ENCODE data around the gene CCL23.
"Not testable (repeated sequence)": the region's sequence is repeated elsewhere in the genome, so short reads cannot be mapped to it uniquely, and the experiment has no call there.

CCL23 gene, protein sequence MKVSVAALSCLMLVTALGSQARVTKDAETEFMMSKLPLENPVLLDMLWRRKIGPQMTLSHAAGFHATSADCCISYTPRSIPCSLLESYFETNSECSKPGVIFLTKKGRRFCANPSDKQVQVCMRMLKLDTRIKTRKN

GRCh38 chr17:36017799-36018198 lies at the start of gene CCL23:
CCL23 (minus strand) TSS chr17:36017972; CDS start chr17:36017897, 75 bp downstream.
- DNase-seq, result no peak

GRCh38 chr17:36066365-36066985 lies 48.7 kb upstream of the CCL23 start:
- no peak for DNase-seq

DNA sequence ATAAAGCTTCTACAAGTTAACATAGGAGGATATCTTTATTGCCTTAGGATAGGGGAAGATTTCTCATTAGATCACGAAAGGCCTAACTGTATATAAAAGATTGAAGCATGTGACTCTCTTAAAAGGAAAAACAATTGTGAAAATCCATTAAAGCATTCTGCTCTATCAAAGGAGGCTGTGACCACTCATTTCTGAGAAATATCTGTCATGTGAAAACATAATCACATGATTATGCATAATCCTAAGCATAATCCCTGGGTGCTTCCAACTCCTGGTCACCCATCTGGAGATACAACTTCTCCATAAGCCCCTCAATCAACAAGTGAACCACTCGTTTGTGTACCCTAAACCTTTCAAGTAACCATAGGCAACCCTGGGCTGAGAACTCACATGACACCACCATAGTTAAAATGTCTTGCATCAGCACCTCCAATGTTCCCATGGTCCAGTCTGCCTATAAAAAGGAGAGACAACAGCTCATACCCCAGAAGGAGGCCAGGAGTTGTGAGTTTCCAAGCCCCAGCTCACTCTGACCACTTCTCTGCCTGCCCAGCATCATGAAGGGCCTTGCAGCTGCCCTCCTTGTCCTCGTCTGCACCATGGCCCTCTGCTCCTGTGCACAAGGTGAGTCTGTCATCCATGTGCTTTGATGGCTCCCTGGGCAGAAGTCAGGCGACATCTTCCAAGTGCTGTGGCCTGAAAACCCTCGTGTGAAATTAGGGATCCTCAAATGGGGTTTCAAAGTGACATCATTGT lies 46.2 kb upstream of the CCL23 start, which contains the start of gene CCL18:
Gene CCL18, plus strand, starts transcription at position 487 of the 756 bp plus-strand sequence. Its CDS starts 71 bp downstream, at position 558.
- no peak for DNase-seq

DNA sequence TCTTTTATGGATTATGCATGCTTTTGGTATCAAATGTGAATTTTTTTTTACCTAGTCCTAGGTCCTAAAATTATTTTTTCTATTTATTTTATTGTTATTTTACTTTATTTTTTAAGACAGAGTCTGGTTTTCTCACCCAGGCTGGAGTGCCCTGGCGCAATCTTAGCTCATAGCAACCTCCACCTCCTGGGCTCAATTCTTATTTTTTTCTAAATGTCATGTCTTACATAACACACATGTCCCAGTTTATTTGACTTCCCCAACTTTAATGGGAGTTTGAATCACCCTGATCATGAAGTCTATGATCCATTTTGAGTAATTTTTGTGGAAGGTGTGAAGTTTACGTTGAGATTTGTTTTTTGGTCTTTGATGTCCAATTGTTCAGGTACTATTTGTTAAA lies 43.0 kb upstream of the CCL23 start:
- no peak for DNase-seq

- DNase-seq, result no peak
Measured at GRCh38 chr17:36059406-36059805, 41.6 kb upstream of the CCL23 start.

DNA sequence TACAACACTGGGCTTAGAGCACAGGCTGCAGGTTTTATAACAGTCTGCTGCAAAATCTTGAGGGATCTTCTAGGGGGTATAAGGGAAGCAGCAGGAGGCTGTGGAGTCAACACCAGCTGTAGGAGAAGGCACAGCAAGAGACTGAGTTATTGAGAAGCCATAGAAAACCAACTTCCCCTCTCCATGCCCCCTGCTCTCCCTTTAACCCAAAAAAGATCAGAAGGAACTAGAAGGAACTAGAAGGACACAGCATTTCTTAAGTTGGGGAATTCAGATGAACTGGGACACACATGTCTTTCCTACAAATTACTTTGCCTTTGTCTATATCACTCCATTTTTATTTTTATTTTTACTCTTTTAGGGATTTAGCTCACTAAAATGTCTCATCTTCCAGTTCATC lies 40.1 kb upstream of the CCL23 start:
- no peak for DNase-seq

DNA sequence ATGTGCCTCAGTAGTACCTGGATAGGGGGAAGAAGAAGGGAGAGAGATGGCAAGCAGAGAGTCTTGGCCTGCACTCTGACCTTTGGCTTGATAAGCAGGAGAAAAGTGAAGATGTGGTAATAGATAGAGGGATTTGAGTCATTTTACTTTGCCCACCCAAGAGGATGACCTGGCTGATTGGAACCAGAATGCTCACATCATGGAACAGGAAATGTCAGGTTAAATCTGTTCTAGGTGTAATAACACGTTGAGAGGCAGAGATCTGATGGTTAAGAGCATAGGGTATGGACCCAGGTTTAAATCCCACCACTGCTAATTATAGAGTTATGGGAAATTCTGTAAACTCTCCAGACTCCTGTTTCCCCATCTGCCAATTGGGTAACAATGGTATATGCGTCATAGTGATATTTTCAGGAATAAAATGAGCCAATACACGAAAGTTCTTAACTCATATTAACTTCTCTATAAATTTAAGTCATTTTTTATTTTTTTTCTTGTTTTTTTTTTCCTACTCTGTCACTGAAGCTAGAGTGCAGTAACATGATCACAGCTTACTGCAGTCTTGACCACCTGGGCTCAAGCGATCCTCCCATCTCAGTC lies 38.2 kb upstream of the CCL23 start:
- no peak for DNase-seq

DNA sequence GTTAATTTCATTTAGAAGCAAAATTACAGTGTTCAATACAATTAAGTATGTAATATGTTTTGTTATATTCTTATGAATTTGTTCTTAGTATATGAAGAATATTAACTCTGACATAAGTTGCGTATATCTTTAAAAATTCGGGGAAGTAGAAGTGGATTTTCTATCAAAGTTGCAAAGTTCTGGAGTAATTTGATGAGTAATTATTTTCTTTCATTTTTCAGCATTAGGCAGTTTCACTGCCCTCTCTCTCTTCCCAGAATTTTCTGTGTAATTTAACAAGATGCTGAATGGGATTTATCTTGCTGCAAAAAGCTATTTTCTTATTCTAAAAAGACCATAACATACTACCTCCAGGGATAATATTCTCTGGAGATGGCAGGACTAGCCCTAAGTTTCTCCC lies 37.4 kb upstream of the CCL23 start:
- DNase-seq, result no peak

DNA sequence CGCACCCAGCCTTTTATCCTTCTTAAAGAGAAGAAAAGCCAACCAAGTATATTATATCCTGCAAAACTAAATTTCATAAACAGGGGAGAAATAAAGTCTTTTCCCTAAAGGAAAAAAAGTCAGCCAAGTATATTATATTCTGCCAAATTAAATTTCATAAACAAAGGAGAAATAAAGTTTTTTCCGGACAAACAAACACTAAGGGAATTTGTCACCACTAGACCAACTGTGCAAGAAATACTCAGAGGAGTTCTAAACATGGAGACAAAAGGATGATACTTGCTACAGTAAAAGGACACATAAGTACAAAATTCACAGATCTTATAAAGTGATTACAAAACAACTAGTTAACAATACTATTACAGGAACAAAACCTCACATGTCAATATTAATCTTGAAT lies 31.9 kb upstream of the CCL23 start:
- no peak for DNase-seq

- DNase-seq, result no peak
Measured at GRCh38 chr17:36048066-36048465, 30.3 kb upstream of the CCL23 start.

DNA sequence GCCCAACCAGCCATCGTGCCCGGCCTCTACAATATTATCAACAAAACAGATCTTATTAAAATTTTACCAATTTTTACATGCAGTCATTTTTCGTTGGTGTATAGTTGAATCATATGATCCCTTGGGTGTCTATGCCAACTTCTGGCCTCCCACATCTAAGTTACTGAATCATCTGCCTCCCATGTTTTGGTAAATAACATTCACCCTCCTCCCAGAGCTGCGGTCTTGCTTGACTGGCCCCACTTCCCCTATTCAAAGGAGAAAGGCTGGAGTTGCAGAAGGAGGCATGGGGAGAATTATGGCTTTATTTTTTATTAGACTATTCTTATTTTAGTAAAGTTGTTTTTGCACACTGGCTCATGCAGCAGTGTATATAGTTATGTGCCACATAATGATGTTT lies 18.5 kb upstream of the CCL23 start:
- no peak for DNase-seq

GRCh38 chr17:36034127-36034526 lies 16.4 kb upstream of the CCL23 start:
- no peak for DNase-seq

DNA sequence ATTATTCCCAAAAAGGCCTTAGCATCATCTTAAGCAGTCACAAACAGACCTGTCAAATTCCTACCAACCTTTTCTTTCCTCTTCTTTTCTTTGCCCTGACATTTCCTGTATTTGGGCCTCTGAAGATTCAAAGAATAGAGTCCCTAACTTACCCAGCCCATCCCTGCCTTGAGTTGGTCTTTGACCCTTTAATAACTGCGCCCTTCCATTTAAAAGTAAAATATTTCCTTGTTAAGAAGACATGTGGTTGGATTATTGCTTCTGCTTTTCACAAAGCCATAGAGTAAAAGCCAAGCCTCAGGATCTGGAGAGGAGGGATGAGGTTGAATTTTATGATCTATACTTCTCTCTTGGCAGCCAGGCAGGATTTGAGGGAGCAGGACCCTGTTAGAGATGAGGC lies 13.2 kb upstream of the CCL23 start:
- DNase-seq, result no peak

DNA sequence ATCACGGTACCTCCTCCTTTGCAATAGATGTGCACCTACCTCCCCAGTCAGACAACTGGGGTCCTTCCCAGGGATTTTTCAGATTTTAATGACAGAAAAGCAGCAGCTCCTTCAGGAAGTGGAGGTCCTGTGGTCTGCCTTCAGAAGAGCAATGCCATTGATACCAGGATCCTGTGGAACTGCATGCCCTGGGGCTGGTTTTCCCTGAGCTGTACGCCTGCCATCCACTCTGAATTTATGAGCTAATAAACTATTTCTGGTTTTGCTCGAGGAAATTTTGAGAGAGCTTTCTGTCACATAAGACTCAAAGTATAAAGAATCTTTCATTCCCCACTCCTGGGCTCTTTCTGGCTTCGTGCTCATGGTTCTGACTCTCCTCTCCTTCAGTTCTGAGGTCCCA lies 10.0 kb upstream of the CCL23 start:
- DNase-seq, result no peak

DNA sequence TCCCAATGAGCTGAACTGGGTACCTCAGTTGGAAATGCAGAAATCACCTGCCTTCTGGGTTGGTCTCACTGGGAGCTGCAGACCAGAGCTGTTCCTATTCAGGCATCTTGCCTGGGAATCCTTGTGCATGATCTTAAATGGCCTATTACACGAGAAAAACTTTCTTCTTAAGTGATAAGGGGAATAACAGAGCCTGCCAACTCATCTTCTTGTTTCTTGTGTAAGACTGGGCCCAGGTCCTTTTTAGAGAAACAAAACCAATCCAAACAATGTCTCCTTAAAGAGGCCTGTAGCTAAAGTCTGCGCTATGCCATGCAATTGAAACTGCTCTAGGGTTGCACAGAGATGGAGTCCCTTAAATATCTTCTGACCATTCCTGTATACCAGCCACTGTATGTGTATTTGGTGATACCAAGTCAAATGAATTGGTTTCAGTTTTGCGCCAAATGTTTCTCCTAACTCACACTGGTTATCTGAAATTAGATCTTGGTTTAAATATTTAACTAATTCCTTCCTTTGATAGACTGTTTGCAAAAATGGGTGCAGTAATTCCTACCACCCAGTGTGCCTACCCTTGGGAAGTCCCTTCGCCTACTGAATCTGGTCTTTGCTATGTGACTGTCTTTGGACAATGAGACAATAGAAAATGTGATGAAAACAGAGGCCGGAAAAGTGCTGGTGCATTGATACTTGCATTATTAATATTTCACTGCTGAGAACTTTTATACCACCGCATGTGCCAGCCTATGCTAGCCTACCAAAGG lies 6.5 kb upstream of the CCL23 start:
- DNase-seq, result no peak

DNA sequence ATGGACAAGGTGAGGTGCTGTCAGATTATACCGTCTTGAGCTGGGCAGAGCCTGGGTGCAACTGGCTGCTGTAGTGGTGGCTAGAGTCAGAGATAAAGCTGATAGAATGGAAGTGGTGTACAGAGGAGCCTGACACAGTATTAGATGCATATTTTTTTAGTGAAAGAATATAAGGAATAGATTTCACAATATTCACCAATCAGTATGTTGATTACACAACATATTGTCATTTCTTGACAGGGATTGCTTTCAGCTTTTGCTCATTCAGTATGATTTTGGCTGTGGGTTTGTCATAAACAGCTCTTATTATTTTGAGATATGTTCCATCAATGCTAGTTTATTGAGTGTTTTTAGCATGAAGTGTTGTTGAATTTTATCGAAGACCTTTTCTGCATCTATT lies 1.7 kb upstream of the CCL23 start:
- DNase-seq, result no peak

DNA sequence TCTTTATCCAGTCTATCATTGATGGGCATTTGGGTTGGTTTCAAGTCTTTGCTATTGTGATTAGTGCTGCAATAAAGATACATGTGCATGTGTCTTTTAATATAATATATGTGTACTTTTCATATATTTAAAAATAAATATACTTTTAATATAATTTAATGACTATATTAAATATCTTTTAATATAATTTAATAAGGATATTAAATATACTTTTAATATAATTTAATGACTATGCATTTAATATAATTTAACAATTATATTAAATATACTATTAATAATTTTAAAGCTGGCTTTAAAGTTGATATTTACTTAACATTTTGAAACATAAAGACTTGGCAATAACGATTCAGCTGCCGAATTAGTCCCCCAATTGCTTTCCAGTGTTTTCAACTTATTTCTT lies 1.2 kb downstream of the CCL23 start:
- DNase-seq, result no peak

GRCh38 chr17:36015895-36016294 lies 1.9 kb downstream of the CCL23 start:
- DNase-seq, result not testable (repeated sequence)

DNA sequence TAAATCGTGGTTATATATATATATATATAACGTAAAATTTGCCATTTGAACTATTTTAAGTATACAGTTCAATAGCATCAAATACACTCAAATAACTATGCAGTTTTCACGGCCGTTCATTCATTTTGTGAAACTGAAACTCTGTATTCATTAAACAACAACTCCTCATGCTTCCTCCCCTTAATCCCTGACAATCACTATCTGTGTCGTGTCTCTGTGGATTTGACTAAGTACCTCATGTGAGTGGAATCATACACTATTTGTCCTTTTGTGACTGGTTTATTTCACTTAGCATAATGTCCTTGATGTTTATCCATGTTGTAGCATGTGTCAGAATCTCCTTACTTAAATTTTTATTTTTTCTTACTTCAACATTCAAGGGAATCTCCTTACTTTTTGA lies 2.8 kb downstream of the CCL23 start:
- DNase-seq, result no peak

- DNase-seq, result no peak
Measured at GRCh38 chr17:36011201-36011600, 6.6 kb downstream of the CCL23 start.

DNA sequence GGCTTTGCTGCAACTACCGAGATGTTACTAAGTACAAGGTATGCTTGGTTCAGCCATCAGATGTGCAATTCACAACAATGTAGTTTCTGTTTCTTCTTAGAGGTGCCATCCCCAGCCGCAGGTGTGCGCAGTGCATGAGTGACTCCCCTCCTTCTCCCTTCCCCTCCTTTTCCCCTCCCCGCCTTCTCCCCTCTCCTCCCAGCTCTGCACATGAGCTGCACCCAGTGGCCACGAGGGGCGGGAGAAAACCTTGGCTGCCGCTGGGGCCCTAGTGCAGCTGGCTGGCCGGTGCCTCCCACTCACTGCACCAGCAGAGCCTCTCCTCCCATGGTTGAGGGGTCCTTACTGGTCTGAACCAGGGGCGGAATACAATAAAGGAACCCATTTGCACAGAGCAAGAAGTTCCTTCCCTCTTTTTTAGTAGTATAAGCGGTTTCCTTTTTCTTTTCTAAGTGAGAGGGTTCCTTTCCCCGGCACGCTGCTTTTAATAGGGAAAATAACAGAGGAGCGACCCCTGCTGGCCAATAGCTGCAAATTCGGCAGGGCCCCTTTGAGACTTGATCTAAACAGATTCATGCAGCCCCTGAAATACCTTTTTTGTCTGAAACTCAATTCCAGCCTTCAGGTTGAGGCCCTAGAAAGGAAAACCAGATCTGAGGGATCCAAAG lies 8.6 kb downstream of the CCL23 start:
- DNase-seq, result no peak

DNA sequence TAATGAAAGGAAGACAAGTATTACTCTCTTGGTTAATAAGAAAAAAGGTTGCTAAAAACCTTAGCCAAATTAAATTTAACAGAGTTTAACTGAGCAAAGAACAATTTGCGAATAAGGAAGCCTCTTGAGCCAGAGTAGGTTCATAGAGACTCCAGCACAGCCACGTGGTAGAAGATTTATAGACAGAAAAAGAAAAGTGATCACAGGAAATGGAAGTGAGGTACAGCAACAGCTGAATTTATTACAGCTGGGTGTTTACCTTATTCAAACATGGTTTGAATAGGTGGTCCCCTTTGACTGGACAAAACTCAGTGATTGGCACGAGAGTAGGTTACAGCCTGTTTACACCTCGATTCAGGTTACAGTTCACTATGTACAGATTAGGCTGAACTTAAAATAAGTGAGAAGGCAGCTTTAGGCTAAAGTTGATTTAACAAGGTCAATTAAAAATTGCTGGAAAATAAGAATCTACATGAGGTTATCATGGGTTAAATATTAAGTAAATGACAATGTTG lies 13.1 kb downstream of the CCL23 start:
- no peak for DNase-seq

All from T1000 (cell line).